Stimulated activated CD4-positive, alpha-beta T cell treated with anti-CD3 and anti-CD28 coated beads, Interleukin-1b, Interleukin-23, amount 100 ng/mL, for 48 hours (primary cell): Measurements from ENCODE around the gene PTBP1.
A peak's percentile ranks its signal among the peaks of the same experiment; 100 is the strongest.

ENCODE experiments used
- DNase-seq: peaks from one replicate; pipeline ENCODE4 v3.0.0-alpha.2; 2020

PTBP1 gene

DNA sequence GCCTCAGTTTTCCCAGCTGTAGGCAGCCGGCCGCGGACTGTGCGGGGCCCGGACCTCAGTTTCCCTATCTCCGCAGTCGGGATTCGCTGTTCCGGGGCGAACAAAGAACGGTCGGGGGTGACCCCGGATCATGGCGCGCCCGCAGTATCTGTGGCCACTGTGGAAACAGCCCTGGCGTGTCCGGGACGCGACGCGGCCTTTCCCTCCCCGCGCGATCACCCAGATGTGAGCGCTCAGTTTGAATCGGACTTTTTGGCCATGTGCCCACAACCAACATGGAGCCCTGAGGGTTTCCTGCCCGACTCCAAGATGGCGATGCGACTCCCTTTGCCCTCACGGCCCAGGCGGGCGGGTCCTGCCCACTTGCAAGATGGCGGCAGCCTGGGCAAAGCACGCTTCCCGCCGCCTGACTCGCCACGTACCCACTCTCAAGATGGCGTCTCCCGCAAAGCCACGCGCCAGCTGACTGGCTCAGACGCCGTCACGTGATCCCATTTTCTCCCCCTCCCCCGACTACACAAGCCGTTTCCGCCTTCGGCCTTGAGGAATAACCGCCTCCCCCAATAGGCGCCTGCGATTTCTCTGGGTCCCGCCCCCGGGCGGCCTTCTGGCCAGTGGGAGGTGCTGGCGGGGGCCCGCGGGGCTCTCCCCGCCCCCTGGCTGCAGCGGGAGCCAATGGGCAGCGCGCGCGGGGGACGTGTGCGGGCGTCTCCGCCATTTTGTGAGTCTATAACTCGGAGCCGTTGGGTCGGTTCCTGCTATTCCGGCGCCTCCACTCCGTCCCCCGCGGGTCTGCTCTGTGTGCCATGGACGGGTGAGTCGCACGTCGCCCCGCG is at the start of gene PTBP1:
TSS of gene PTBP1 (plus strand) at position 761 of the 836 bp plus-strand sequence. CDS start at position 807, 46 bp downstream.
- peak; percentile 100 for DNase-seq

DNA sequence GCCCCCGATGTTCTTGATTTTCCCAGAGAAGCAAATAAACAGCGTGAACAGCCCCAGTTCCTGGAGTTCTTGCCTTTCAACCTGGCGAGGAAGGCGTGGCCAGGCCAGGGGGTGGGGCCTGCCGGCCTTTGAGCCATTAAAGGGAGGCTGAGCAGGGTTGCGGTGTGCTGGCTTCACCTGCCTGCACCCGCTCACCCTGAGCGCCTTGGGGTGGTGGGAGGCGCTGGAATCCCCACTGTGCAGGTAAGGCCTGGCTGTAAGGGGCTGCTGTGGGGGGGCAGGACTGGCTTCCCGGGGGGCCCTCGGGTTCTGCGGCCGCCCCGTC is 49.0 kb upstream of the PTBP1 start:
- DNase-seq = no peak

GRCh38 chr19:749811-750210 is 47.4 kb upstream of the PTBP1 start:
- DNase-seq = no peak

- DNase-seq = no peak
Measured at GRCh38 chr19:750640-751423, 46.4 kb upstream of the PTBP1 start, which contains the start of gene MISP. Gene MISP, plus strand, starts transcription at chr19:751112. Its CDS starts 5,835 bp downstream, at chr19:756947.

DNA sequence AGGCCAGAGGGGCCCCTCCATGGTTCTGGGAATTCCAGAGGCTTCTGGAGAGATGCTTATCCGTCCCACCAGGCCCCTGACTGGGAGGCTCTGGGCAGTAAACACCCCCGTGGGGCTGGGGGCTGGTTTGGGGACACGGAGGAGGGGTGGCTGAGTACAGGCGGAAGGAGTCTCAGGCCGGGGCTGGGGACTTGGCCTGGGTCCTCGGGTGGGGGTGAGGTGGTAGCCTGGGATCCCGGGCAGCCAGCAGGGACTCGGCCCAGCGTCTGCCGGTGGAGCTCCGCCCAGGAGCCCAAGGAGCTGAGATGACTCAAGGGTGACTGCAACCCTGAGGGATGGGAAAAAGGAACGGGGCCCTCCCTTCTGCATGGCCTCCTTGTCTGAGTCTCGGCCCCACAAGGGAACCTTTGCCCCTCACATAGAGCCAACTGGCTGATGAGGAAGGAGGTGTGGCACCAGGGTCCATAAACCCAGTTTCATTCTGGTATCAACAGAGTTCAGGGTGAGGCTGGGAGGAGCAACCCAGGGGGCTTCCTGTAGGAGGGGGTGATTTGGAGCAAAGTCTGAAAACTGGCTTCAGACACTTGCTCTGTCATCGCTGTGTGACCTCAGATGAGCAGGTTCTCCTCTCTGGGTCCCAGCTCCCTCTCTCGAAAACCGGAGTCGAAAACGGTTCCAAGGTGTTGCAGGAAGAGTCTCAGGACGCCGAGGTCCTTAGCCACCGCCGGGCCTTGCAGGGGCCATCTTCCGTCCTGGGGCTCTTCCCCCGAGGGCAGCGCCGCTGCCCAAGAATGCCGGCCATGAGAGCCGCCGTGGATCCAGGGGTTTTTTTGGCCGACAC is 45.5 kb upstream of the PTBP1 start:
- DNase-seq = no peak

- no peak for DNase-seq
Measured at GRCh38 chr19:752652-753517, 44.4 kb upstream of the PTBP1 start.

DNA sequence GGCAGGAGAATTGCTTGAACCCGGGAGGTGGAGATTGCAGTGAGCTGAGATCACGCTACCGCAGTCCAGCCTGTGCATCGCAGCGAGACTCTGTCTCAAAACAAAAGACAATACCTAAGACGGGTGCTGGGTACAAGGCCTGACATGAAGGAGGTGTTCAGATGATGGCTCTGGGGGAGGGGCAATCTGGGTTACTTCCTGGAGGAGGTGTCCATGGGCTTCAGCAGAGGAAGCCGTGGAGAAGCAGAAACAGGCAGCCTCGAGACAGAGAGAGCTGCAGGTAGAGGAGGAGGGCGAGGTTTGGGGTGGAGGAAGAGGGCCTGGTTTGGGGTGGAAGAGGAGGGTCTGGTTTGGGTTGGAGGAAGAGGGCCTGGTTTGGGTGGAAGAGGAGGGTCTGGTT is 42.7 kb upstream of the PTBP1 start:
- DNase-seq = no peak

DNA sequence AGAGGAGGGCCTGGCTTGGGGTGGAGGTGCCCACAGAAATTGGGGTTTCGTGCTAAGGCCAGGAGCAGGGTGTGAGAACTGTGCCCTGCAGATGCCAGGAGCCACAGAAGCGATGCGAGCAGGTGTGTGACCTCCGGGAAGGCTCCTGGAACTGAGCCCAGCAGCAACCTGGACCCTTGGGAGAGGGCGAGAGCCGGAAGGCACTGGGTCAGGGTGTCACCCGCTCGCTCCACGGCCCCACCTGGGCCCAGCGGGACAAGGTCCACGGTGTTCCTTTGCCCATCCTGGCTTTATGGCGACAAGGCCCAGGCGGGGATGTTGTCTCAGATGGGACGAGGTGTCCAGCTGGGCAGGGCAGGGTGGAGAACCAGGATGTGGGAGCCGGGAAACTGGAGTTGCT is 42.2 kb upstream of the PTBP1 start:
- DNase-seq = no peak

- DNase-seq = peak; percentile 72
Measured at GRCh38 chr19:756236-756635, 41.0 kb upstream of the PTBP1 start.

DNA sequence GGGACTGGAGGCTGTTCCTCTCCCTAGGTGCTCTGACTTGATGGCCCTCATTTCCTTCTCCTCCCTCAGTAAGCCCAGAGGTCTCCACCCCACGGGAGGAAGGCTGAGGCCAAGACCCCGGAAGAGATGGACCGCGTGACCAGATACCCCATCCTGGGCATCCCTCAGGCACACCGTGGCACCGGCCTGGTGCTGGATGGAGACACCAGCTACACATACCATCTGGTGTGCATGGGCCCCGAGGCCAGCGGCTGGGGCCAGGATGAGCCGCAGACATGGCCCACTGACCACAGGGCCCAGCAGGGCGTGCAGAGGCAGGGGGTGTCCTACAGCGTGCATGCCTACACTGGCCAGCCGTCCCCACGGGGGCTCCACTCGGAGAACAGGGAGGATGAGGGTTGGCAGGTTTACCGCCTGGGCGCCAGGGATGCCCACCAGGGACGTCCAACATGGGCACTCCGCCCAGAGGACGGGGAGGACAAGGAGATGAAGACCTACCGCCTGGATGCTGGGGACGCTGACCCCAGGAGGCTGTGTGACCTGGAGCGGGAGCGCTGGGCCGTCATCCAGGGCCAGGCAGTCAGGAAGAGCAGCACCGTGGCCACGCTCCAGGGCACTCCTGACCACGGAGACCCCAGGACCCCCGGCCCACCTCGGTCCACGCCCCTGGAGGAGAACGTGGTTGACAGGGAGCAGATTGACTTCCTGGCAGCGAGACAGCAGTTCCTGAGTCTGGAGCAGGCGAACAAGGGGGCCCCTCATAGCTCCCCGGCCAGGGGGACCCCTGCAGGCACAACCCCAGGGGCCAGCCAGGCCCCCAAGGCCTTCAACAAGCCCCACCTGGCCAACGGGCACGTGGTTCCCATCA is 40.2 kb upstream of the PTBP1 start:
- no peak for DNase-seq

DNA sequence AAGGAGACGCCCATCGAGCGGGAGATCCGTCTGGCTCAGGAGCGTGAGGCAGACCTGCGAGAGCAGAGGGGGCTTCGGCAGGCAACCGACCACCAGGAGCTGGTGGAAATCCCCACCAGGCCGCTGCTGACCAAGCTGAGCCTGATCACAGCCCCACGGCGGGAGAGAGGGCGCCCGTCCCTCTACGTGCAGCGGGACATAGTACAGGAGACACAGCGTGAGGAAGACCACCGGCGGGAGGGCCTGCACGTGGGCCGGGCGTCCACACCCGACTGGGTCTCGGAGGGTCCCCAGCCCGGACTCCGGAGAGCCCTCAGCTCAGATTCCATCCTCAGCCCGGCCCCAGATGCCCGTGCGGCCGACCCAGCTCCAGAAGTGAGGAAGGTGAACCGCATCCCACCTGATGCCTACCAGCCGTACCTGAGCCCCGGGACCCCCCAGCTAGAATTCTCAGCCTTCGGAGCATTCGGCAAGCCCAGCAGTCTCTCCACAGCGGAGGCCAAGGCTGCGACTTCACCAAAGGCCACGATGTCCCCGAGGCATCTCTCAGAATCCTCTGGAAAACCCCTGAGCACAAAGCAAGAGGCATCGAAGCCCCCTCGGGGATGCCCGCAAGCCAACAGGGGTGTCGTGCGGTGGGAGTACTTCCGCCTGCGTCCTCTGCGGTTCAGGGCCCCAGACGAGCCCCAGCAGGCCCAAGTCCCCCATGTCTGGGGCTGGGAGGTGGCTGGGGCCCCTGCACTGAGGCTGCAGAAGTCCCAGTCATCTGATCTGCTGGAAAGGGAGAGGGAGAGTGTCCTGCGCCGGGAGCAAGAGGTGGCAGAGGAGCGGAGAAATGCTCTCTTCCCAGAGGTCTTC is 39.2 kb upstream of the PTBP1 start:
- no peak for DNase-seq

DNA sequence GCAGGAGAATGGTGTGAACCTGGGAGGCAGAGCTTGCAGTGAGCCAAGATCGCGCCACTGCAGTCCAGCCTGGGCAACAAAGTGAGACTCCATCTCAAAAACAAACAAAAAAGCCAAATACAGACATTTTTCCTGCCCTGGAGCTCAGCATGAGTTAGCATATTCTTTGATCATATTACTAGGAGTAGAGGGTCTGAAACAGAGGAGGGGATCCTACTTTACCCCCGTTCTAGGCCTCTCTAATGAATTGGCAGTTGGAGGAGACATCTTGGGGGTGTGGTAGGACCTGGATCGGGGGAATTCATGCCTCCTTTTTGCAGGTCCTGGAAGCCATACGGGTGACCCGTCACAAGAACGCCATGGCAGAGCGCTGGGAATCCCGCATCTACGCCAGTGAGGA is 34.1 kb upstream of the PTBP1 start:
- DNase-seq = no peak

DNA sequence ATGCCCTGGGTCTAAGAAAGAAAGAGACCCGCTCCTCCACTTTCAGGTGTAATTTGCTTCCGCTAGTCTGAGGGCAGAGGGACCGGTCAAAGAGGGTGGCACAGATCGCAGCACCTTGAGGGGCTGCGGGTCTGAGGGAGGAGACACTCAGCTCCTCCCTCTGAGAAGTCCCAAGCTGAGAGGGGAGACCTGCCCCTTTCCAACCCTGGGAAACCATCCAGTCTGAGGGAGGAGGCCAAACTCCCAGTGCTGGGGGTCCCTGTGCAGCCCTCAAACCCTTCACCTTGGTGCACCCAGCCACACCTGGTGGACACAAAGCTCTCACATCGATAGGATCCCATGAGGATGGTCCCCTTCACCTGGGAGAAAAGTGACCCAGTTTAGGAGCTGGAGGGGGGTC is 33.4 kb upstream of the PTBP1 start:
- no peak for DNase-seq

DNA sequence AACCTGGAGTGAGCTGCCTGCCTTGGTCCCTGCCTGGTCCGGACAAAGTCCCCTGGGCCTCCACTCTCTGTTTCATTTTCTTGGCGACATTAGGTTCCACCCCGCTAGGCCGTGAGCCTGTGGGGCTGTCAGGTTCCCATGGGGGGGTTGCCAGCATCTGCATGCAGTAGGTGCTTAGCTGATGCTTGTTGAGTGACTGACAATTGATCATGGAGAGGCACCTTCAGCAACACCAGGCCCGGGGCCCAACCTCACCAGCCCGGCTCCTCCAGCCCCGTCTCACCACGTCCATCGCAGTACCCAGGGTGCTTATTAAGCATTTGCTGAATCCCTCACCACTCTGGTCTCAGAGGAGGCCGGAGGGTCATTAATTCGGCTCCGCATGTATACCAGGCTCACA is 33.0 kb upstream of the PTBP1 start:
- no peak for DNase-seq

DNA sequence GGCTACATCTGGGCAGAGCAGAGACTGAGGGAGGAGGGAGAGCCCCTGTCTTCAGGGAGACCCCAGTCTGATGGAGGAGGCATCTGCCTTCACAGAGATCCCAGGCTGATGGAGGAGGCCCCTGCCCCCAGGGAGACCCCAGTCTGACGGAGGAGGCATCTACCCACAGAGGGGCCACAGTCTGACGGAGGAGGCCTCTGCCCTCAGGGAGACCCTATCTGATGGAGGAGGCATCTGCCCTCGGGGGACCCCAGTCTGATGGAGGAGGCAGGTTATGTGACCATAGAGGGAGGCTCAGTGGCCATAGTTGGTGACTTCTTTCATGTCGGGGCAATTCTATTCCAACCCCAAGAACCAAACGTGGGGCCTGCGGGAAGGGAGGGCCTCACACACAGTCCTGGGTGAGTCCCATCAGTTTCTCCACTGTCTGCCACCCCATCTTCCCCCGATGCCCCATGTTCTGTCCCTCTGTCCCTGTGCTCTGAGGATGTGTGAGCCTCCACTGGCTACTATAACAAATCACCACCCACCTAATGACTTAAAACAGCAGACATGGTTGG is 32.0 kb upstream of the PTBP1 start:
- DNase-seq = no peak

GRCh38 chr19:768424-768823 is 28.8 kb upstream of the PTBP1 start:
- no peak for DNase-seq

DNA sequence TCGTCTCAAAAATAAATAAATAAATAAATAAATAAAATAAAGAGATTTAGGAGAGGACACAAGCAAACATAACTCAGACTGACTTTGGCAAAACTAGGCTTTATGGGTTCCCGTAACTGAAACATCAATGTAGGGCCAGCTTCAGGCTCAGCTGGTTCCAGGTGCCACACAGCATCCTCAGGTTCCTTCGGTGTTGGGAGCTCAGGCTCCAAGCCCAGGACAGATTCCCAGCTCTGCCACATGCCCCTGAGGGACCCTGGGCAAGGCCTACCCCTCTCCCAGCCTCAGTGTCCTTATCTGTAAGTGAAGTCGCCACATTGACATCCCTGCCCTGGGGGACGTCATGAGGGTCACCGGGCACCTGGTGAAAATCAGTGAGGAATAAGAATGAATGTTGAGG is 27.6 kb upstream of the PTBP1 start:
- DNase-seq = no peak

GRCh38 chr19:771332-771785 is 25.9 kb upstream of the PTBP1 start:
- peak; percentile 23 for DNase-seq

DNA sequence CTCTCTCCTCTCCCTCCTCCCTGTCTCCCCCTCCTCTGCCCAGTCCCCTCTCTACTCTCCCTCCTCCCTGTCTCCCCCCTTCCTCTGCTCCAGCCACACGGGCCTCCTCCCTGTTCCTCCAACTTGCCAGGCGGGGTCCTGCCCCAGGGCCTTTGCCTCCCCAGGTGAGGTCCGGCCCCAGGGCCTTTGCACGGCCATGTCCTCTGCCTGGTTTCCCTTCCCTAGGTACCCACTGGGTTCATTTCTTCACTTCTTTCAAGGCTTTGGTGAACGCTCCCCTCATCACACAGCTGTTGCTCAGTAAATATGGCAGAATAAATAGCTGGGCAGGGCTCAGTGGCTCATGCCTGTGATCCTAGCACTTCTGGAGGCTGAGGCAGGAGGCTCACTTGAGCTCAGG is 25.2 kb upstream of the PTBP1 start:
- no peak for DNase-seq
